GM12878 (cell line): ENCODE results near the gene SIGLEC10. TPM values are rescaled to one million over a fixed set of nuclear protein-coding genes. Genes with fewer than 3 reads are reported as not detected.

Source experiments
- CREB1 ChIP-seq: IDR thresholded peaks from 2 replicates; pipeline ENCODE4 v1.6.1; 2012; ENCODE audit warnings: low read depth, mild to moderate bottlenecking, inconsistent platforms
- EED ChIP-seq: sonication (generic); IDR thresholded peaks from 2 replicates; pipeline ENCODE4 v1.6.1; 2016; ENCODE audit warnings: antibody characterized with exemption, low read depth
- ESRRA ChIP-seq: IDR thresholded peaks from 2 replicates; pipeline ENCODE4 v1.6.1; 2012; ENCODE audit warnings: mild to moderate bottlenecking, low read length, improper control_type of control experiment
- HDAC6 ChIP-seq: fragments of 200-600 bp; sonication (generic); IDR thresholded peaks from one replicate; pipeline ENCODE4 v1.8.0; 2017; ENCODE audit warnings: antibody characterized with exemption; ENCODE audit not compliant: unreplicated experiment
- NFYB ChIP-seq: IDR thresholded peaks from 2 replicates; pipeline ENCODE4 v1.6.1; 2011; ENCODE audit warnings: low read depth, mild to moderate bottlenecking, low read length, improper control_type of control experiment, moderate library complexity; ENCODE audit not compliant: insufficient read depth
- NRF1 ChIP-seq: conservative IDR thresholded peaks from 2 replicates; pipeline ENCODE4 v1.6.1; 2011; ENCODE audit warnings: mild to moderate bottlenecking, low read depth, low read length, improper control_type of control experiment
- POLR2A ChIP-seq: IDR thresholded peaks from 2 replicates; pipeline ENCODE4 v1.6.1; 2011; ENCODE audit warnings: low read depth, mild to moderate bottlenecking, low read length
- POLR2AphosphoS5 ChIP-seq: IDR thresholded peaks from 2 replicates; pipeline ENCODE4 v1.6.1; 2011; ENCODE audit warnings: mild to moderate bottlenecking, low read length, inconsistent platforms
- SP1 ChIP-seq: IDR thresholded peaks from one replicate; pipeline ENCODE4 v1.6.1; 2011; ENCODE audit warnings: low read depth, low read length
- polyA plus RNA-seq, 11 experiments: library from polyadenylated mRNA; depleted of rRNA in 4 of 11; unstranded in 6 of 11; stranded (reverse) in 5 of 11; fragments of >200 nt; fragmentation: Nextera tagmentation in 4 of 11; fragmentation: Illumina TruSeq in 1 of 11; extraction: Ambion mirVana in 4 of 11; extraction: Trizol in 1 of 11; gene quantifications; 1 replicate in 1 of 11; 2 replicates in 10 of 11; pipeline versions ENCODE4 v1.2.1 to v1.2.3, GENCODE V29; 2011 to 2016; ENCODE audit warnings: inconsistent platforms in 2 of 11, missing spikeins in 2 of 11, low read depth in 1 of 11
- total RNA-seq, 4 experiments: library from RNA; depleted of rRNA in 3 of 4; stranded (reverse); fragments of >200 nt in 3 of 4; fragmentation: Illumina TruSeq in 1 of 4; extraction: Trizol in 1 of 4; gene quantifications; 2 replicates each; pipeline versions ENCODE4 v1.2.1 to v1.2.3, GENCODE V29; 2013 to 2021
- TF ChIP-seq, protein P1 (sequence below): fragments of 450-650 bp; IDR thresholded peaks from 2 replicates; pipeline ENCODE4 v1.6.1; 2016; ENCODE audit warnings: mild to moderate bottlenecking
- TF ChIP-seq, protein P2 (sequence below): fragments of 150-350 bp; IDR thresholded peaks from 2 replicates; pipeline ENCODE4 v1.6.1; 2014; ENCODE audit warnings: mild to moderate bottlenecking, low read depth, low read length
- TF ChIP-seq, protein P3 (sequence below): IDR thresholded peaks from 2 replicates; pipeline ENCODE4 v1.6.1; 2011; ENCODE audit warnings: mild to moderate bottlenecking, low read depth, low read length, moderate library complexity; ENCODE audit not compliant: insufficient replicate concordance
- TF ChIP-seq, protein P4 (sequence below): fragments of 450-650 bp; IDR thresholded peaks from 2 replicates; pipeline ENCODE4 v1.6.1; 2017; ENCODE audit warnings: low read depth, mild to moderate bottlenecking, moderate library complexity

The SIGLEC10 gene
- total and polyA plus RNA-seq, 10 of the 15 experiments (the other 5 are each of a cell fraction or from before 2014, with no cell fraction given), result 2.3 to 16.8 (median 7.8) TPM

GRCh38 chr19:51366389-51367254, 50.8 kb downstream of the SIGLEC10 start (continued):
- TF ChIP-seq, protein P1, sequence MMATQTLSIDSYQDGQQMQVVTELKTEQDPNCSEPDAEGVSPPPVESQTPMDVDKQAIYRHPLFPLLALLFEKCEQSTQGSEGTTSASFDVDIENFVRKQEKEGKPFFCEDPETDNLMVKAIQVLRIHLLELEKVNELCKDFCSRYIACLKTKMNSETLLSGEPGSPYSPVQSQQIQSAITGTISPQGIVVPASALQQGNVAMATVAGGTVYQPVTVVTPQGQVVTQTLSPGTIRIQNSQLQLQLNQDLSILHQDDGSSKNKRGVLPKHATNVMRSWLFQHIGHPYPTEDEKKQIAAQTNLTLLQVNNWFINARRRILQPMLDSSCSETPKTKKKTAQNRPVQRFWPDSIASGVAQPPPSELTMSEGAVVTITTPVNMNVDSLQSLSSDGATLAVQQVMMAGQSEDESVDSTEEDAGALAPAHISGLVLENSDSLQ, result peak; percentile 63
- TF ChIP-seq CREB1, result peak; percentile 55; the same call in 1 of the 2 replicates
- TF ChIP-seq POLR2AphosphoS5, result peak; percentile 91
- TF ChIP-seq, protein P2, sequence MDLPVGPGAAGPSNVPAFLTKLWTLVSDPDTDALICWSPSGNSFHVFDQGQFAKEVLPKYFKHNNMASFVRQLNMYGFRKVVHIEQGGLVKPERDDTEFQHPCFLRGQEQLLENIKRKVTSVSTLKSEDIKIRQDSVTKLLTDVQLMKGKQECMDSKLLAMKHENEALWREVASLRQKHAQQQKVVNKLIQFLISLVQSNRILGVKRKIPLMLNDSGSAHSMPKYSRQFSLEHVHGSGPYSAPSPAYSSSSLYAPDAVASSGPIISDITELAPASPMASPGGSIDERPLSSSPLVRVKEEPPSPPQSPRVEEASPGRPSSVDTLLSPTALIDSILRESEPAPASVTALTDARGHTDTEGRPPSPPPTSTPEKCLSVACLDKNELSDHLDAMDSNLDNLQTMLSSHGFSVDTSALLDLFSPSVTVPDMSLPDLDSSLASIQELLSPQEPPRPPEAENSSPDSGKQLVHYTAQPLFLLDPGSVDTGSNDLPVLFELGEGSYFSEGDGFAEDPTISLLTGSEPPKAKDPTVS, result no peak
- peak; percentile 77 for TF ChIP-seq EED
- TF ChIP-seq ESRRA, result no peak
- peak; percentile 80 for TF ChIP-seq SP1
- no peak for TF ChIP-seq HDAC6
- TF ChIP-seq NRF1, result peak; percentile 49; the same call in 1 of the 2 replicates
- TF ChIP-seq, protein P3, sequence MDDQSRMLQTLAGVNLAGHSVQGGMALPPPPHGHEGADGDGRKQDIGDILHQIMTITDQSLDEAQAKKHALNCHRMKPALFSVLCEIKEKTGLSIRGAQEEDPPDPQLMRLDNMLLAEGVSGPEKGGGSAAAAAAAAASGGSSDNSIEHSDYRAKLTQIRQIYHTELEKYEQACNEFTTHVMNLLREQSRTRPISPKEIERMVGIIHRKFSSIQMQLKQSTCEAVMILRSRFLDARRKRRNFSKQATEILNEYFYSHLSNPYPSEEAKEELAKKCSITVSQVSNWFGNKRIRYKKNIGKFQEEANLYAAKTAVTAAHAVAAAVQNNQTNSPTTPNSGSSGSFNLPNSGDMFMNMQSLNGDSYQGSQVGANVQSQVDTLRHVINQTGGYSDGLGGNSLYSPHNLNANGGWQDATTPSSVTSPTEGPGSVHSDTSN, result no peak
- TF ChIP-seq, protein P4, sequence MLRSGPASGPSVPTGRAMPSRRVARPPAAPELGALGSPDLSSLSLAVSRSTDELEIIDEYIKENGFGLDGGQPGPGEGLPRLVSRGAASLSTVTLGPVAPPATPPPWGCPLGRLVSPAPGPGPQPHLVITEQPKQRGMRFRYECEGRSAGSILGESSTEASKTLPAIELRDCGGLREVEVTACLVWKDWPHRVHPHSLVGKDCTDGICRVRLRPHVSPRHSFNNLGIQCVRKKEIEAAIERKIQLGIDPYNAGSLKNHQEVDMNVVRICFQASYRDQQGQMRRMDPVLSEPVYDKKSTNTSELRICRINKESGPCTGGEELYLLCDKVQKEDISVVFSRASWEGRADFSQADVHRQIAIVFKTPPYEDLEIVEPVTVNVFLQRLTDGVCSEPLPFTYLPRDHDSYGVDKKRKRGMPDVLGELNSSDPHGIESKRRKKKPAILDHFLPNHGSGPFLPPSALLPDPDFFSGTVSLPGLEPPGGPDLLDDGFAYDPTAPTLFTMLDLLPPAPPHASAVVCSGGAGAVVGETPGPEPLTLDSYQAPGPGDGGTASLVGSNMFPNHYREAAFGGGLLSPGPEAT, result peak; percentile 75; the same call in 1 of the 2 replicates
- TF ChIP-seq NFYB, result peak; percentile 85
- TF ChIP-seq POLR2A, result peak; percentile 84
- TF ChIP-seq, all 136 proteins: peak for 28
